OCI-LY1 (cell line): ENCODE measurements around the gene NKAIN4.

ENCODE experiments used
- H2AFZ ChIP-seq: fragments of 200-600 bp; sonication (generic), shearing (Covaris generic); 2 replicates; pipeline ENCODE4 v1.6.0; 2014; ENCODE audit warnings: antibody characterized with exemption, mild to moderate bottlenecking, low read length
- H3F3A ChIP-seq: fragments of 200-600 bp; sonication (generic), shearing (Covaris generic); 2 replicates; pipeline ENCODE4 v1.6.0; 2014; ENCODE audit warnings: mild to moderate bottlenecking, antibody characterized with exemption, low read length, moderate library complexity; ENCODE audit not compliant: insufficient read depth
- H3K27ac ChIP-seq: fragments of 200-600 bp; sonication (generic); 2 replicates; pipeline ENCODE4 v1.5.1; 2014; ENCODE audit warnings: low read length, mixed run types, mild to moderate bottlenecking, low read depth; ENCODE audit not compliant: poor library complexity, severe bottlenecking
- H3K27me3 ChIP-seq: fragments of 200-600 bp; sonication (generic); 2 replicates; pipeline ENCODE4 v1.6.0; 2014; ENCODE audit warnings: antibody characterized with exemption, mild to moderate bottlenecking, low read length, moderate library complexity; ENCODE audit not compliant: insufficient read depth
- H3K36me3 ChIP-seq: fragments of 200-600 bp; sonication (generic); 2 replicates; pipeline ENCODE4 v1.6.1; 2014; ENCODE audit warnings: mild to moderate bottlenecking, antibody characterized with exemption, low read length, moderate library complexity, mixed read lengths; ENCODE audit not compliant: insufficient read depth
- H3K4me1 ChIP-seq: fragments of 200-600 bp; sonication (generic); 2 replicates; pipeline ENCODE4 v1.5.1; 2014; ENCODE audit warnings: mild to moderate bottlenecking, low read length, moderate library complexity; ENCODE audit not compliant: insufficient read depth, severe bottlenecking
- H3K4me2 ChIP-seq: fragments of 200-600 bp; sonication (generic), shearing (Covaris generic); 2 replicates; pipeline ENCODE4 v1.6.1; 2014; ENCODE audit warnings: low read length
- H3K4me3 ChIP-seq: fragments of 200-600 bp; sonication (generic); 2 replicates; pipeline ENCODE4 v1.5.1; 2014; ENCODE audit warnings: low read length, low read depth, mild to moderate bottlenecking, mixed read lengths; ENCODE audit not compliant: poor library complexity, severe bottlenecking
- H3K79me2 ChIP-seq: fragments of 200-600 bp; shearing (Covaris generic); 2 replicates; pipeline ENCODE4 v1.6.1; 2016; ENCODE audit warnings: mixed run types, low read length, mixed read lengths; ENCODE audit not compliant: insufficient read depth
- H3K9ac ChIP-seq: fragments of 200-600 bp; sonication (generic), shearing (Covaris generic); 2 replicates; pipeline ENCODE4 v1.6.1; 2014; ENCODE audit warnings: mild to moderate bottlenecking, low read length, mixed read lengths
- H3K9me2 ChIP-seq: fragments of 200-600 bp; sonication (generic), shearing (Covaris generic); 2 replicates; pipeline ENCODE4 v1.6.1; 2014; ENCODE audit warnings: low read depth, mild to moderate bottlenecking, low read length, mixed read lengths
- H3K9me3 ChIP-seq: fragments of 200-600 bp; shearing (Covaris generic); 2 replicates; pipeline ENCODE4 v1.6.1; 2014; ENCODE audit warnings: low read length, mixed read lengths
- H4K20me1 ChIP-seq: fragments of 200-600 bp; sonication (generic), shearing (Covaris generic); 2 replicates; pipeline ENCODE4 v1.6.0; 2016; ENCODE audit warnings: mild to moderate bottlenecking, low read length; ENCODE audit not compliant: insufficient read depth
- CTCF ChIP-seq: fragments of 200-600 bp; sonication (generic), shearing (Covaris generic); IDR thresholded peaks from 2 replicates; pipeline ENCODE4 v1.5.1; 2017; ENCODE audit warnings: mild to moderate bottlenecking, antibody characterized with exemption, low read length, moderate library complexity, mixed read lengths
- EZH2 ChIP-seq: fragments of 200-600 bp; sonication (generic), shearing (Covaris generic); IDR thresholded peaks from 2 replicates; pipeline ENCODE4 v1.8.0; 2017; ENCODE audit warnings: borderline replicate concordance, mixed run types, mild to moderate bottlenecking, antibody characterized with exemption, low read length, moderate library complexity, mixed read lengths

The NKAIN4 gene

GRCh38 chr20:63280371-63280770, 26.1 kb upstream of the NKAIN4 start:
- H3K4me2 ChIP-seq: no peak overlapping the region

GRCh38 chr20:63279931-63280330, 25.7 kb upstream of the NKAIN4 start:
- 0 out of 2 replicates have a peak, but pooled peaks cover 5% of the 10 kb centered on the region for H3K79me2 ChIP-seq
- H3K9me2 ChIP-seq: no peaks in the 10 kb centered on the region
- no peaks in the 10 kb centered on the region for H3F3A ChIP-seq
- no peaks in the 10 kb centered on the region for H4K20me1 ChIP-seq
- no peak overlapping the region for H3K9ac ChIP-seq
- H3K9me3 ChIP-seq: no peaks in the 10 kb centered on the region
- H3K4me1 ChIP-seq: no peaks in the 10 kb centered on the region
- no peak overlapping the region for H3K4me2 ChIP-seq
- no peak overlapping the region for H3K27ac ChIP-seq
- peaks cover 40% of the 10 kb centered on the region for H3K36me3 ChIP-seq
- TF ChIP-seq EZH2 (no peak), CTCF (no peak)
- H2AFZ ChIP-seq: no peak overlapping the region
- no peaks in the 10 kb centered on the region for H3K27me3 ChIP-seq
- H3K4me3 ChIP-seq: no peak overlapping the region

More at GRCh38 chr20:63280371-63280770, 26.1 kb upstream of the NKAIN4 start:
- Histone ChIP-seq H3K27ac (no peak overlapping the region), H3K4me1 (no peaks in the 10 kb centered on the region), H3K4me3 (no peak overlapping the region), H3F3A (no peaks in the 10 kb centered on the region), H3K9ac (no peak overlapping the region), H4K20me1 (no peaks in the 10 kb centered on the region), H3K9me3 (no peaks in the 10 kb centered on the region), H3K36me3 (peaks cover 40% of the 10 kb centered on the region), H3K27me3 (no peaks in the 10 kb centered on the region), H3K9me2 (no peaks in the 10 kb centered on the region), H3K79me2 (0 out of 2 replicates have a peak, but pooled peaks cover under 1% of the 10 kb centered on the region), H2AFZ (no peak overlapping the region)
- TF ChIP-seq EZH2: no peak
- no peak for TF ChIP-seq CTCF

GRCh38 chr20:63278661-63279060, 24.4 kb upstream of the NKAIN4 start:
- Histone ChIP-seq H3K36me3 (peaks cover 40% of the 10 kb centered on the region), H4K20me1 (no peaks in the 10 kb centered on the region), H3K4me3 (no peak overlapping the region), H3K4me2 (no peak overlapping the region), H3K9me2 (no peaks in the 10 kb centered on the region), H3K9ac (no peak overlapping the region), H3F3A (no peaks in the 10 kb centered on the region), H3K27me3 (no peaks in the 10 kb centered on the region), H3K4me1 (peaks cover 4% of the 10 kb centered on the region), H2AFZ (no peak overlapping the region), H3K27ac (no peak overlapping the region), H3K79me2 (peaks cover 9% of the 10 kb centered on the region), H3K9me3 (no peaks in the 10 kb centered on the region)
- TF ChIP-seq CTCF: no peak
- TF ChIP-seq EZH2: no peak
